ENCODE results near the gene AIMP1.

The AIMP1 gene

GRCh38 chr4:106355193-106355592, 38.8 kb downstream of the AIMP1 start:
- H3K27me3 ChIP-seq (ENCODE audit: insufficient read depth, low read depth, severe bottlenecking): no peaks in the 10 kb centered on the region
- H3K27ac ChIP-seq: no peak overlapping the region
- no peak for DNase-seq
- H3K36me3 ChIP-seq: no peaks in the 10 kb centered on the region
- TF ChIP-seq CTCF (IDR thresholded peaks at IDR 0.05; ENCODE audit: low read depth, low read length): no peak
- H3K9me3 ChIP-seq (ENCODE audit: severe bottlenecking): no peaks in the 10 kb centered on the region
- no peak overlapping the region for H3K4me3 ChIP-seq (ENCODE audit: low read depth, low read length)

- Histone ChIP-seq H3K27ac (no peak overlapping the region), H3K36me3 (no peaks in the 10 kb centered on the region), H3K9me3 (ENCODE audit: severe bottlenecking) (no peaks in the 10 kb centered on the region), H3K27me3 (ENCODE audit: insufficient read depth, low read depth, severe bottlenecking) (no peaks in the 10 kb centered on the region), H3K4me3 (ENCODE audit: low read depth, low read length) (no peak overlapping the region)
- no peak for TF ChIP-seq CTCF (IDR thresholded peaks at IDR 0.05; ENCODE audit: low read depth, low read length)
- DNase-seq: no peak
Observed at GRCh38 chr4:106358899-106359298, 42.5 kb downstream of the AIMP1 start.

- Histone ChIP-seq H3K27me3 (ENCODE audit: insufficient read depth, low read depth, severe bottlenecking) (no peaks in the 10 kb centered on the region), H3K36me3 (no peaks in the 10 kb centered on the region), H3K27ac (no peak overlapping the region), H3K4me3 (ENCODE audit: low read depth, low read length) (no peak overlapping the region), H3K9me3 (ENCODE audit: severe bottlenecking) (no peaks in the 10 kb centered on the region)
- DNase-seq: no peak
- TF ChIP-seq CTCF (IDR thresholded peaks at IDR 0.05; ENCODE audit: low read depth, low read length): no peak
Observed at GRCh38 chr4:106362086-106362825, 45.9 kb downstream of the AIMP1 start.

- H3K36me3 ChIP-seq: no peaks in the 10 kb centered on the region
- no peak overlapping the region for H3K4me3 ChIP-seq (ENCODE audit: low read depth, low read length)
- no peak for DNase-seq
- no peak for TF ChIP-seq CTCF (IDR thresholded peaks at IDR 0.05; ENCODE audit: low read depth, low read length)
- no peak overlapping the region for H3K27ac ChIP-seq
- no peaks in the 10 kb centered on the region for H3K27me3 ChIP-seq (ENCODE audit: insufficient read depth, low read depth, severe bottlenecking)
- H3K9me3 ChIP-seq (ENCODE audit: severe bottlenecking): no peaks in the 10 kb centered on the region
Observed at GRCh38 chr4:106364282-106364681, 47.9 kb downstream of the AIMP1 start.

GRCh38 chr4:106365613-106366012, 49.3 kb downstream of the AIMP1 start:
- H3K9me3 ChIP-seq (ENCODE audit: severe bottlenecking): no peaks in the 10 kb centered on the region
- no peak overlapping the region for H3K4me3 ChIP-seq (ENCODE audit: low read depth, low read length)
- H3K36me3 ChIP-seq: no peaks in the 10 kb centered on the region
- no peak overlapping the region for H3K27ac ChIP-seq
- no peak for DNase-seq
- H3K27me3 ChIP-seq (ENCODE audit: insufficient read depth, low read depth, severe bottlenecking): no peaks in the 10 kb centered on the region
- TF ChIP-seq CTCF (IDR thresholded peaks at IDR 0.05; ENCODE audit: low read depth, low read length): no peak

- H3K27me3 ChIP-seq (ENCODE audit: insufficient read depth, low read depth, severe bottlenecking): no peaks in the 10 kb centered on the region
- TF ChIP-seq CTCF (IDR thresholded peaks at IDR 0.05; ENCODE audit: low read depth, low read length): no peak
- no peak overlapping the region for H3K27ac ChIP-seq
- no peaks in the 10 kb centered on the region for H3K36me3 ChIP-seq
- DNase-seq: no peak
- H3K9me3 ChIP-seq (ENCODE audit: severe bottlenecking): no peaks in the 10 kb centered on the region
- no peak overlapping the region for H3K4me3 ChIP-seq (ENCODE audit: low read depth, low read length)
Observed at GRCh38 chr4:106366026-106366425, 49.7 kb downstream of the AIMP1 start.

All from WERI-Rb-1 (cell line).